Trophoblast cell (in vitro differentiated cells and primary cell): ENCODE results near the gene PADI2.

Experiments used
- DNase-seq, 2 donors: peaks; one replicate each; pipeline ENCODE4 v3.0.0-alpha.2; 2016
- H2AFZ ChIP-seq: 2 replicates; pipeline ENCODE4 v1.6.1; 2013; ENCODE audit warnings: low read length, moderate library complexity, mild to moderate bottlenecking; ENCODE audit not compliant: insufficient read depth, poor library complexity
- H2AK5ac ChIP-seq: 2 replicates; pipeline ENCODE4 v1.6.1; 2013; ENCODE audit warnings: mild to moderate bottlenecking, low read length
- H2BK120ac ChIP-seq: 2 replicates; pipeline ENCODE4 v1.6.1; 2013; ENCODE audit warnings: low read length, mild to moderate bottlenecking, moderate library complexity; ENCODE audit not compliant: insufficient read depth, poor library complexity
- H2BK12ac ChIP-seq: 2 replicates; pipeline ENCODE4 v1.6.1; 2013; ENCODE audit warnings: mild to moderate bottlenecking, low read length, moderate library complexity
- H2BK5ac ChIP-seq: 2 replicates; pipeline ENCODE4 v1.6.1; 2013; ENCODE audit warnings: low read length, low read depth, moderate library complexity, mild to moderate bottlenecking; ENCODE audit not compliant: poor library complexity
- H3K14ac ChIP-seq: 2 replicates; pipeline ENCODE4 v1.6.1; 2013; ENCODE audit warnings: mild to moderate bottlenecking, low read length
- H3K18ac ChIP-seq: 2 replicates; pipeline ENCODE4 v1.6.1; 2013; ENCODE audit warnings: mild to moderate bottlenecking, low read length
- H3K23ac ChIP-seq: 2 replicates; pipeline ENCODE4 v1.6.1; 2013; ENCODE audit warnings: low read length
- H3K27ac ChIP-seq: 2 replicates; pipeline ENCODE4 v1.5.1; 2013; ENCODE audit warnings: low read depth, mild to moderate bottlenecking, inconsistent platforms, low read length, moderate library complexity
- H3K27me3 ChIP-seq: 2 replicates; pipeline ENCODE4 v1.6.1; 2013; ENCODE audit warnings: inconsistent platforms, mild to moderate bottlenecking, low read length, moderate library complexity; ENCODE audit not compliant: insufficient read depth
- H3K36me3 ChIP-seq, 2 experiments: 1 replicate in 1 of 2; 2 replicates in 1 of 2; pipeline ENCODE4 v1.6.1; 2013; ENCODE audit warnings: low read length in 2 of 2, mild to moderate bottlenecking in 2 of 2, moderate library complexity in 1 of 2; ENCODE audit not compliant: insufficient read depth in 2 of 2, control insufficient read depth in 1 of 2
- H3K4ac ChIP-seq: 2 replicates; pipeline ENCODE4 v1.6.1; 2013; ENCODE audit warnings: low read depth, mild to moderate bottlenecking, low read length, moderate library complexity
- H3K4me1 ChIP-seq, 2 experiments: 1 replicate in 1 of 2; 2 replicates in 1 of 2; pipeline ENCODE4 v1.6.1; 2013; ENCODE audit warnings: low read length in 2 of 2, mild to moderate bottlenecking in 2 of 2, moderate library complexity in 1 of 2; ENCODE audit not compliant: insufficient read depth in 2 of 2, control insufficient read depth in 1 of 2
- H3K4me2 ChIP-seq: 2 replicates; pipeline ENCODE4 v1.6.1; 2013; ENCODE audit warnings: inconsistent platforms, mild to moderate bottlenecking, low read length, moderate library complexity
- H3K4me3 ChIP-seq: 2 replicates; pipeline ENCODE4 v1.5.1; 2013; ENCODE audit warnings: mild to moderate bottlenecking, low read depth, low read length, inconsistent platforms
- H3K79me1 ChIP-seq: one replicate; pipeline ENCODE4 v1.6.1; 2013; ENCODE audit warnings: low read length
- H3K79me2 ChIP-seq: 2 replicates; pipeline ENCODE4 v1.6.1; 2013; ENCODE audit warnings: low read length, mild to moderate bottlenecking; ENCODE audit not compliant: control insufficient read depth, insufficient read depth, poor library complexity
- H3K9ac ChIP-seq: 2 replicates; pipeline ENCODE4 v1.6.1; 2013; ENCODE audit warnings: mild to moderate bottlenecking, low read length
- H3K9me3 ChIP-seq: 2 replicates; pipeline ENCODE4 v1.6.1; 2013; ENCODE audit warnings: low read depth, mild to moderate bottlenecking, control low read depth, inconsistent platforms, low read length; ENCODE audit not compliant: insufficient read depth
- H4K12ac ChIP-seq: 2 replicates; pipeline ENCODE4 v1.6.1; 2013; ENCODE audit warnings: low read depth, mild to moderate bottlenecking, low read length, moderate library complexity
- H4K8ac ChIP-seq: 2 replicates; pipeline ENCODE4 v1.6.1; 2013; ENCODE audit warnings: low read depth, mild to moderate bottlenecking, low read length, moderate library complexity
- H4K91ac ChIP-seq: one replicate; pipeline ENCODE4 v1.6.1; 2013; ENCODE audit warnings: low read depth, mild to moderate bottlenecking, low read length, moderate library complexity
- whole genome bisulfite sequencing: extraction: QIAGEN DNeasy Blood & Tissue Kit; methylation state at CpG from one replicate; pipeline ENCODE4 v1.1.7; 2013; ENCODE audit warnings: missing lambda C conversion rate; ENCODE audit not compliant: insufficient read length, insufficient coverage; ENCODE audit errors: extremely low coverage; 5-methylcytosine and 5-hydroxymethylcytosine counted together

PADI2 gene

GRCh38 chr1:17137441-17137840 is 18.2 kb upstream of the PADI2 start:
- Histone ChIP-seq H3K14ac (no peak overlapping the region), H3K27ac (no peak overlapping the region), H4K91ac (no peak overlapping the region), H3K27me3 (no peaks in the 10 kb centered on the region), H3K79me2 (no peaks in the 10 kb centered on the region), H2BK12ac (no peak overlapping the region), H3K4me2 (no peak overlapping the region), H3K9me3 (peaks cover 7% of the 10 kb centered on the region), H2AK5ac (no peak overlapping the region), H3K18ac (no peak overlapping the region), H2BK120ac (no peak overlapping the region), H3K23ac (no peak overlapping the region), H3K4me3 (no peak overlapping the region), H2AFZ (no peak overlapping the region), H4K12ac (no peak overlapping the region), H3K9ac (no peak overlapping the region), H3K36me3 (no peaks in the 10 kb centered on the region), H3K4ac (no peak overlapping the region), H4K8ac (no peak overlapping the region), H3K4me1 (peaks cover 0 to 2% of the 10 kb centered on the region in 2 experiments), H2BK5ac (no peak overlapping the region), H3K79me1 (no peaks in the 10 kb centered on the region)
- peak; percentile 68 to 75 for DNase-seq
- no CpG with 5 or more reads among the region's 6 CpGs for WGBS

DNA sequence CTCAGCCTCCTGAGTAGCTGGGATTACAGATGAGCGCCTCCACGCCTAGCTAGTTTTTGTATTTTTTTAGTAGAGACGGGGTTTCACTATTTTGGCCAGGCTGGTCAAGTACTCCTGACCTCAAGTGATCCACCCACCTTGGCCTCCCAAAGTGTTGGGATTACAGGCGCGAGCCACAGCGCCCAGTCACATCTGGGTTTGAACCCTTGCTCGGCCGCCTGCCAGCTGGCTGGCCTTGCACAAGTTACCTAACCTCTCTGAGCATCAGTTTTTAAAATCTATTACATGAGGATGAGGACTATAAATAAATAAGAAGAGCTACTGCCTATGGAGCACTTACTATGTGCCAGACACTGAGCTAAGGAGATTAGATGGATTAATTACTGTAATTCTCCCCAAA is 17.7 kb upstream of the PADI2 start:
- Histone ChIP-seq H3K4me2 (no peak overlapping the region), H2BK5ac (no peak overlapping the region), H3K23ac (no peak overlapping the region), H4K8ac (no peak overlapping the region), H2BK12ac (no peak overlapping the region), H4K91ac (no peak overlapping the region), H3K9me3 (peaks cover 7% of the 10 kb centered on the region), H3K4ac (no peak overlapping the region), H3K27ac (no peak overlapping the region), H4K12ac (no peak overlapping the region), H3K27me3 (no peaks in the 10 kb centered on the region), H3K18ac (no peak overlapping the region), H3K9ac (no peak overlapping the region), H2BK120ac (no peak overlapping the region), H3K14ac (no peak overlapping the region), H2AFZ (no peak overlapping the region), H3K36me3 (no peaks in the 10 kb centered on the region), H2AK5ac (no peak overlapping the region), H3K79me2 (no peaks in the 10 kb centered on the region), H3K4me1 (peaks cover 0 to 2% of the 10 kb centered on the region in 2 experiments), H3K4me3 (no peak overlapping the region), H3K79me1 (no peaks in the 10 kb centered on the region)
- no CpG with 5 or more reads among the region's 8 CpGs for WGBS
- DNase-seq, result peak in 1 of 2 donors; percentile 48

DNA sequence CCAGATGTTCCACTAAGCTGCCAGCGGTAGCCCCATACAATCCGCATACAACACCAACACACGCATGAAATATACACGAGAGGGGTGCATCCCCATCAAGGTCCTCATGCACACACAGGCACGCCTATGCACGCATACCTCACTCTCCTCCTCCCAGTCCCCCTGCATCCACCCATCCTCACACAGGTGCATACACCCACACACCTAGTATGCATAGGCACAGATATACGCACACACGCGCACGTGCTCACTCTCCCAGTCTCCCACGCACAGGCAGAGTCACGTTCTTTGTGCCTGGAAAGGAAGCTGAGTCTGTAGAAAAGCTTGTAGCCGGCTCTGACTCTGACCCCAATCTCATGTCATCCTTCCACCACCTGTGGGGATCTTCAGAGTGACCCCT is 16.9 kb upstream of the PADI2 start:
- H3K23ac ChIP-seq, result peak overlapping the region; percentile 18
- no peaks in the 10 kb centered on the region for H3K36me3 ChIP-seq
- H3K4me1 ChIP-seq, result peaks cover 0 to 2% of the 10 kb centered on the region in 2 experiments
- no peak overlapping the region for H2AFZ ChIP-seq
- no peaks in the 10 kb centered on the region for H3K27me3 ChIP-seq
- no CpG with 5 or more reads among the region's 13 CpGs for WGBS
- no peak overlapping the region for H3K9ac ChIP-seq
- H2BK120ac ChIP-seq, result no peak overlapping the region
- no peak overlapping the region for H3K27ac ChIP-seq
- no peak overlapping the region for H3K4me3 ChIP-seq
- H3K14ac ChIP-seq, result no peak overlapping the region
- H3K9me3 ChIP-seq, result peaks cover 7% of the 10 kb centered on the region
- H3K4me2 ChIP-seq, result no peak overlapping the region
- H4K12ac ChIP-seq, result no peak overlapping the region
- H4K8ac ChIP-seq, result no peak overlapping the region
- DNase-seq, result no peak
- H4K91ac ChIP-seq, result no peak overlapping the region
- H3K4ac ChIP-seq, result no peak overlapping the region
- no peak overlapping the region for H3K18ac ChIP-seq
- H2BK5ac ChIP-seq, result no peak overlapping the region
- no peaks in the 10 kb centered on the region for H3K79me1 ChIP-seq
- H3K79me2 ChIP-seq, result no peaks in the 10 kb centered on the region
- no peak overlapping the region for H2AK5ac ChIP-seq
- H2BK12ac ChIP-seq, result no peak overlapping the region

DNA sequence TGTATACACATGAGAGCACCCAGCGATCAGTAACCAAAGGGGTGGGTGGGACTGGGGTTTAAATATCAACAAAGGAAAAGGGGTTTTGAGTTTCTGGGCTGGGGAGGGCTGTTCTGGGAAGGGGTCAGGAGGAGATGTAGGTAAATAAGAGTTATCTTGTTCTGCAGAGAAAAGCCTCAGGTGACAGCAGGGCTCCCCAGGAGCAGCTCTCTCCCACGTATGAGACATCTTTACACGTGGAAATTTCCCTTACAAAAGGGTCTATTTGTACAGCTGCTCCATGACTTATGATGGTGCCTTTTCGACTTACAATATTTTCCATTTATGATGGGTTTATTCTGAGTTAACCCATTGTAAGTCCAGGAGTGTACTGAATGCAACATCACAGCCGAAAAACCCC is 16.3 kb upstream of the PADI2 start:
- Histone ChIP-seq H3K79me2 (no peaks in the 10 kb centered on the region), H3K23ac (no peak overlapping the region), H3K14ac (no peak overlapping the region), H4K12ac (no peak overlapping the region), H2BK12ac (no peak overlapping the region), H3K9ac (no peak overlapping the region), H4K8ac (no peak overlapping the region), H3K4me2 (no peak overlapping the region), H3K9me3 (peaks cover 7% of the 10 kb centered on the region), H3K18ac (no peak overlapping the region), H3K27me3 (no peaks in the 10 kb centered on the region), H3K4me1 (peaks cover 0 to 2% of the 10 kb centered on the region in 2 experiments), H2BK120ac (no peak overlapping the region), H2AFZ (no peak overlapping the region), H4K91ac (no peak overlapping the region), H3K4ac (no peak overlapping the region), H3K36me3 (no peaks in the 10 kb centered on the region), H3K79me1 (peaks cover 2% of the 10 kb centered on the region), H2BK5ac (no peak overlapping the region), H3K4me3 (no peak overlapping the region), H2AK5ac (no peak overlapping the region), H3K27ac (no peak overlapping the region)
- no CpG with 5 or more reads among the region's 5 CpGs for WGBS
- no peak for DNase-seq
